Liver (tissue), 9 donors: ENCODE measurements around the gene ATP2B3. TPM values are rescaled to one million over a fixed set of nuclear protein-coding genes. Genes with fewer than 3 reads are reported as not detected.

Source experiments
- DNase-seq: peaks from one replicate; pipeline ENCODE4 v3.0.0-alpha.2; 2017; ENCODE audit warnings: low spot score
- H3K27ac ChIP-seq, 2 donors: one replicate each; pipeline ENCODE4 v1.7.0; 2013; ENCODE audit warnings: inconsistent platforms in 2 of 2, low read length in 2 of 2, control low read depth in 1 of 2, low read depth in 1 of 2, mild to moderate bottlenecking in 1 of 2
- H3K27me3 ChIP-seq, 4 donors: one replicate each; pipeline versions ENCODE4 v1.6.1 to v1.7.0; 2013; ENCODE audit warnings: low read length in 3 of 4, inconsistent platforms in 1 of 4, mild to moderate bottlenecking in 1 of 4, moderate library complexity in 1 of 4; ENCODE audit not compliant: control insufficient read depth in 4 of 4, insufficient read depth in 4 of 4
- H3K36me3 ChIP-seq, 4 donors: one replicate each; pipeline versions ENCODE4 v1.6.1 to v1.7.0; 2013; ENCODE audit warnings: low read length in 3 of 4, mild to moderate bottlenecking in 3 of 4, low read depth in 1 of 4, moderate library complexity in 1 of 4; ENCODE audit not compliant: control insufficient read depth in 4 of 4, insufficient read depth in 3 of 4
- H3K4me1 ChIP-seq, 4 donors: one replicate each; pipeline versions ENCODE4 v1.6.1 to v1.7.0; 2013; ENCODE audit warnings: low read length in 3 of 4, mild to moderate bottlenecking in 3 of 4, moderate library complexity in 1 of 4; ENCODE audit not compliant: control insufficient read depth in 4 of 4, insufficient read depth in 4 of 4
- H3K4me3 ChIP-seq, 3 donors: one replicate each; pipeline versions ENCODE4 v1.6.1 to v1.7.0; 2013; ENCODE audit warnings: low read length in 3 of 3, control low read depth in 1 of 3, low read depth in 1 of 3, mild to moderate bottlenecking in 1 of 3
- H3K9ac ChIP-seq, 2 donors: one replicate each; pipeline ENCODE4 v1.7.0; 2013; ENCODE audit warnings: low read length in 2 of 2, mild to moderate bottlenecking in 2 of 2, moderate library complexity in 2 of 2, control low read depth in 1 of 2, low read depth in 1 of 2
- H3K9me3 ChIP-seq, 4 donors: one replicate each; pipeline versions ENCODE4 v1.6.1 to v1.7.0; 2013; ENCODE audit warnings: low read length in 3 of 4; ENCODE audit not compliant: control insufficient read depth in 4 of 4
- ATF3 ChIP-seq: IDR thresholded peaks from 2 replicates; pipeline ENCODE4 v1.6.1; 2016; ENCODE audit warnings: antibody characterized with exemption
- CTCF ChIP-seq: fragments of 150-350 bp; IDR thresholded peaks from 2 replicates; pipeline ENCODE4 v1.5.1; 2017; ENCODE audit warnings: improper control_type of control experiment, low read depth, low read length; ENCODE audit not compliant: missing input control
- EGR1 ChIP-seq, 2 donors: IDR thresholded peaks; 2 replicates each; pipeline ENCODE4 v1.6.1; 2016 to 2018; ENCODE audit warnings: antibody characterized with exemption in 2 of 2, low read depth in 2 of 2
- FOXA1 ChIP-seq: IDR thresholded peaks from 2 replicates; pipeline ENCODE4 v1.6.1; 2016; ENCODE audit warnings: antibody characterized with exemption
- FOXA2 ChIP-seq: IDR thresholded peaks from 2 replicates; pipeline ENCODE4 v1.6.1; 2016; ENCODE audit warnings: antibody characterized with exemption
- GABPA ChIP-seq, 2 donors: IDR thresholded peaks in 1 of 2; conservative IDR thresholded peaks in 1 of 2; 2 replicates each; pipeline ENCODE4 v1.6.1; 2016; ENCODE audit warnings: antibody characterized with exemption in 2 of 2, mild to moderate bottlenecking in 1 of 2, moderate library complexity in 1 of 2
- HNF4A ChIP-seq, 2 donors: conservative IDR thresholded peaks; 2 replicates each; pipeline ENCODE4 v1.6.1; 2016; ENCODE audit warnings: antibody characterized with exemption in 2 of 2, mild to moderate bottlenecking in 2 of 2
- HNF4G ChIP-seq: IDR thresholded peaks from 2 replicates; pipeline ENCODE4 v1.6.1; 2016; ENCODE audit warnings: antibody characterized with exemption
- JUND ChIP-seq, 2 donors: IDR thresholded peaks; 2 replicates each; pipeline ENCODE4 v1.6.1; 2016; ENCODE audit warnings: antibody characterized with exemption in 2 of 2
- MAX ChIP-seq: IDR thresholded peaks from 2 replicates; pipeline ENCODE4 v1.6.1; 2016; ENCODE audit warnings: antibody characterized with exemption
- NR2F2 ChIP-seq: IDR thresholded peaks from 2 replicates; pipeline ENCODE4 v1.6.1; 2016; ENCODE audit warnings: antibody characterized with exemption
- RAD21 ChIP-seq, 2 donors: IDR thresholded peaks; 2 replicates each; pipeline ENCODE4 v1.6.1; 2016; ENCODE audit warnings: antibody characterized with exemption in 2 of 2, mild to moderate bottlenecking in 2 of 2
- REST ChIP-seq: IDR thresholded peaks from 2 replicates; pipeline ENCODE4 v1.6.1; 2016; ENCODE audit warnings: antibody characterized with exemption, mild to moderate bottlenecking
- RXRA ChIP-seq, 2 donors: IDR thresholded peaks; 2 replicates each; pipeline ENCODE4 v1.6.1; 2017 to 2018; ENCODE audit warnings: antibody characterized with exemption in 2 of 2, mild to moderate bottlenecking in 1 of 2
- SP1 ChIP-seq: IDR thresholded peaks from 2 replicates; pipeline ENCODE4 v1.6.1; 2018; ENCODE audit warnings: antibody characterized with exemption, mild to moderate bottlenecking
- TAF1 ChIP-seq: conservative IDR thresholded peaks from 2 replicates; pipeline ENCODE4 v1.6.1; 2016; ENCODE audit warnings: antibody characterized with exemption, mild to moderate bottlenecking
- YY1 ChIP-seq: IDR thresholded peaks from 2 replicates; pipeline ENCODE4 v1.6.1; 2016; ENCODE audit warnings: antibody characterized with exemption, mild to moderate bottlenecking
- ZBTB33 ChIP-seq: IDR thresholded peaks from 2 replicates; pipeline ENCODE4 v1.6.1; 2016; ENCODE audit warnings: antibody characterized with exemption
- WGBS: extraction: QIAGEN DNeasy Blood & Tissue Kit; methylation state at CpG from one replicate; pipeline ENCODE4 v1.1.7; 2013; 5-methylcytosine and 5-hydroxymethylcytosine counted together
- polyA plus RNA-seq, 2 donors: library from polyadenylated mRNA; stranded (reverse) in 1 of 2; unstranded in 1 of 2; fragments of 200-250 nt in 1 of 2; fragments of >200 nt in 1 of 2; fragmentation: Nextera tagmentation in 1 of 2; extraction: Ambion mirVana in 1 of 2; gene quantifications; one replicate each; pipeline versions ENCODE4 v1.2.1 to v1.2.3, GENCODE V29; 2013 to 2015
- total RNA-seq, 2 donors: library from RNA; depleted of rRNA; stranded (reverse); fragments of >200 nt; gene quantifications; one replicate each; pipeline ENCODE4 v1.2.3, GENCODE V29; 2014
- donor health status: healthy.
- donor health status: healthy.
- donor health status: healthy.
- donor health status: healthy.
- donor health status: healthy.

The ATP2B3 gene
- total and polyA plus RNA-seq, 4 donors, result not detected

- H3K9ac ChIP-seq, result no peak overlapping the region
- no peaks in the 10 kb centered on the region for H3K27me3 ChIP-seq
- DNase-seq, result no peak
- 91% methylated on average over 22 of the region's 22 CpGs for WGBS
- peaks cover 0 to 15% (median 6%) of the 10 kb centered on the region in 4 donors for H3K36me3 ChIP-seq
- H3K9me3 ChIP-seq, result no peaks in the 10 kb centered on the region
- H3K4me3 ChIP-seq, result no peak overlapping the region
- TF ChIP-seq RXRA (IDR thresholded peaks at IDR 0.05), result no peak
- no peak for TF ChIP-seq FOXA1
- peaks cover 0 to 12% (median 5%) of the 10 kb centered on the region in 4 donors for H3K4me1 ChIP-seq
- H3K27ac ChIP-seq, result no peak overlapping the region
These were observed 76.5 kb downstream of the ATP2B3 start for GRCh38 chrX:153593811-153594500.

GRCh38 chrX:153595387-153595786 is 77.9 kb downstream of the ATP2B3 start:
- no peak for TF ChIP-seq RXRA (IDR thresholded peaks at IDR 0.05)
- TF ChIP-seq CTCF, result no peak
- TF ChIP-seq FOXA2, result no peak
- no peak for TF ChIP-seq HNF4A (conservative IDR thresholded peaks at IDR 0.05)
- no peak for TF ChIP-seq ZBTB33
- TF ChIP-seq HNF4G, result no peak
- TF ChIP-seq GABPA (IDR thresholded peaks at IDR 0.05 in 1 of 2, conservative IDR thresholded peaks at IDR 0.05 in 1 of 2), result no peak
- no peak for TF ChIP-seq NR2F2
- no peak for TF ChIP-seq JUND (IDR thresholded peaks at IDR 0.05)
- TF ChIP-seq TAF1, result no peak
- no peak for TF ChIP-seq ATF3
- TF ChIP-seq MAX, result no peak
- no peak for TF ChIP-seq RAD21 (IDR thresholded peaks at IDR 0.05)
- no peak for TF ChIP-seq REST
- no peak for TF ChIP-seq YY1
- TF ChIP-seq SP1, result no peak
- TF ChIP-seq EGR1 (IDR thresholded peaks at IDR 0.05; ENCODE audit: low read depth in 2 of 2), result no peak
- no peak for TF ChIP-seq FOXA1
- H3K4me1 ChIP-seq, result peaks cover 0 to 21% (median 11%) of the 10 kb centered on the region in 4 donors
- H3K27me3 ChIP-seq, result no peaks in the 10 kb centered on the region
- no peaks in the 10 kb centered on the region for H3K9me3 ChIP-seq
- 94% methylated on average over 11 of the region's 11 CpGs for WGBS
- H3K4me3 ChIP-seq, result no peak overlapping the region
- peaks cover 0 to 13% (median 6%) of the 10 kb centered on the region in 4 donors for H3K36me3 ChIP-seq
- H3K27ac ChIP-seq, result no peak overlapping the region
- DNase-seq, result no peak
- no peak overlapping the region for H3K9ac ChIP-seq
